ENCODE results near the gene ATP2C1. TPM values are rescaled to one million over a fixed set of nuclear protein-coding genes. Genes with fewer than 3 reads are reported as not detected.

ATP2C1 gene
- total RNA-seq, 2 donors from 2014 or later: 66.9 to 67.7 TPM

DNA sequence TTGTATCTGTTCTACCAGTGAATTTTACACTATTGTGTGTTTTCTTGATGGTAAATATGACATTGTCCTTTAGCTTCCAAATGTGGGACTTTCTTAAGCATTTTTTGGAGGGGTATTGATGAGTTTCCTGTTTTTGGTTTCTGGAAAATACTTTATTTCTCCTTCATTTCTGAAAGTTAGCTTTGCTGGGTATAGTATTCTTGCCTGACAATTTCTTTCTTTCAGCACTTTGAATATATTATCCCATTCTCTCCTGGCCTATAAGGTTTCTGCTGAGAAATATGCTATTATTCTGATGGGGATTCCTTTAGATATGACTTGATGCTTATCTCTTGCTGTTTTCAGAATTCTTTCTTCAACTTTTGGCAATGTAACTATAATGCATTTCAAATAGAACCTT, 15.4 kb upstream of the ATP2C1 start:
- no peaks in the 10 kb centered on the region for H3K27me3 ChIP-seq
- intact Hi-C loops (cut with DNase I): no loop called here
- H3K27ac ChIP-seq: no peak overlapping the region
- H3K4me3 ChIP-seq: no peak overlapping the region
- TF ChIP-seq, protein P1, sequence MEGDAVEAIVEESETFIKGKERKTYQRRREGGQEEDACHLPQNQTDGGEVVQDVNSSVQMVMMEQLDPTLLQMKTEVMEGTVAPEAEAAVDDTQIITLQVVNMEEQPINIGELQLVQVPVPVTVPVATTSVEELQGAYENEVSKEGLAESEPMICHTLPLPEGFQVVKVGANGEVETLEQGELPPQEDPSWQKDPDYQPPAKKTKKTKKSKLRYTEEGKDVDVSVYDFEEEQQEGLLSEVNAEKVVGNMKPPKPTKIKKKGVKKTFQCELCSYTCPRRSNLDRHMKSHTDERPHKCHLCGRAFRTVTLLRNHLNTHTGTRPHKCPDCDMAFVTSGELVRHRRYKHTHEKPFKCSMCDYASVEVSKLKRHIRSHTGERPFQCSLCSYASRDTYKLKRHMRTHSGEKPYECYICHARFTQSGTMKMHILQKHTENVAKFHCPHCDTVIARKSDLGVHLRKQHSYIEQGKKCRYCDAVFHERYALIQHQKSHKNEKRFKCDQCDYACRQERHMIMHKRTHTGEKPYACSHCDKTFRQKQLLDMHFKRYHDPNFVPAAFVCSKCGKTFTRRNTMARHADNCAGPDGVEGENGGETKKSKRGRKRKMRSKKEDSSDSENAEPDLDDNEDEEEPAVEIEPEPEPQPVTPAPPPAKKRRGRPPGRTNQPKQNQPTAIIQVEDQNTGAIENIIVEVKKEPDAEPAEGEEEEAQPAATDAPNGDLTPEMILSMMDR (IDR thresholded peaks at IDR 0.05): no peak
- H3K9me3 ChIP-seq: no peaks in the 10 kb centered on the region
- no peak overlapping the region for H3K9ac ChIP-seq (ENCODE audit: low read depth in 2 of 2, low read length in 2 of 2)
- no peaks in the 10 kb centered on the region for H3K4me1 ChIP-seq
- H3K36me3 ChIP-seq: no peaks in the 10 kb centered on the region
- no peak for DNase-seq

DNA sequence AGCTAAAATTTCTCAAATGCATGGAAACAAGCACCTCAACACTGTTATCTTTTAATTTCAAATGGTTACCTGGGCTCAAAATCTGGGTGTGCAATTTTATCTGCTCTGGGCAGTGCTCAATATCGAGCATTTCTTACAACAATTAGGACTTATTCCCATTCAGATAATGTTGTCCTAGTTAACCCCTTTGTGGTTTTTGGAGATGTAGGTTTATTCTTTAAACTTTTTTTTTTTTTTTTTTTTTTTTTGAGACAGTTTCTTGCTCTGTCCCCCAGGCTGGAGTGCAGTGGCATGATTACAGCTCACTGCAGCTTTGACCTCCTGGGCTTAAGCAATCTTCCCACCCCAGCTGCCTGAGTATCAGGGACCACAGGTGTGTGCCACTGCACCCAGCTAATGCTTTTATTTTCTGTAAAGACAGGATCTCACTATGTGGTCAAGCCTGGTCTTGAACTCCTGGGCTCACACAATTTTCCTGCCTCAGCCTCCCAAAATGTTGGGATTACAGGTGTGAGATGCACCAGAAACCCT, 4.4 kb upstream of the ATP2C1 start:
- H3K36me3 ChIP-seq: peaks cover 5% of the 10 kb centered on the region
- intact Hi-C loops (cut with DNase I): no loop called here
- TF ChIP-seq, protein P1 (IDR thresholded peaks at IDR 0.05): no peak

DNA sequence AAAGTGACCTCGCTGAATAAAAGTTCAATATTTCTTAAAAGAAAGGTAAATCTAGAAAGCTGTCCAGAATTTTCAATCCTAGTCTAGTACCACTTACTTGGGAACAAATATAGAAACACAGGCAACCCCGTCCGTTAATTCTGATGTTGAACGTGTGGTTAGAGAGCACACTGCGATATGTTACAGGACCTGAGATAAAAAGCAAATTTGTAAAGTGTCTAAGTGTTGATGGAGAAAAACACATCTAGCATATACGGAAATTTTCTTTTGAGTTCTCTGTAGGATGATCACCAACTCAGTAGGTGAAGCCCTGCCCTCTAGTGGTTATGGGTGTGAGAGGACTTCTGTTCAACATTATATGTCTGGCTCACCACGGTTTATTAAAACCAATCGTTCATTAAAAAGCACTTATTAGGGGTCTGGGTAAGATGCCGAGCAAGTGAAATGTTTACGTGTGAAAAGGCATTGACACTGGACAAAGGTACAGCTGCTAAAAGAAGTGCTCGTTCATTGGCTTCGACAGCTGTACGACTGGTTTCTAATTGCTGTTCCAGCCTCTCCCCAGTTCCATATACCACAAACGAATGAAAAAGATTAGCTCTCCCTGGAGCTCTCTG, 1.0 kb upstream of the ATP2C1 start:
- H3K9ac ChIP-seq (ENCODE audit: low read depth in 2 of 2, low read length in 2 of 2): peak overlapping the region; percentile 97
- H3K27me3 ChIP-seq: no peaks in the 10 kb centered on the region
- H3K27ac ChIP-seq: peak overlapping the region; percentile 96
- no peaks in the 10 kb centered on the region for H3K4me1 ChIP-seq
- DNase-seq: peak; percentile 86
- TF ChIP-seq, protein P1 (IDR thresholded peaks at IDR 0.05): peak; percentile 76
- intact Hi-C loops (cut with DNase I): loop anchor here (5.0 kb wide), 1 partner anchor 131 kb away; no protein-coding TSS in a partner anchor
- H3K36me3 ChIP-seq: peaks cover 5% of the 10 kb centered on the region
- no peaks in the 10 kb centered on the region for H3K9me3 ChIP-seq
- H3K4me3 ChIP-seq: peak overlapping the region; percentile 83

More for the DNA sequence above, 4.4 kb upstream of the ATP2C1 start:
- Histone ChIP-seq H3K27ac (no peak overlapping the region), H3K4me1 (no peaks in the 10 kb centered on the region), H3K4me3 (no peak overlapping the region), H3K9me3 (no peaks in the 10 kb centered on the region), H3K9ac (ENCODE audit: low read depth in 2 of 2, low read length in 2 of 2) (no peak overlapping the region), H3K27me3 (no peaks in the 10 kb centered on the region)
- DNase-seq: no peak

DNA sequence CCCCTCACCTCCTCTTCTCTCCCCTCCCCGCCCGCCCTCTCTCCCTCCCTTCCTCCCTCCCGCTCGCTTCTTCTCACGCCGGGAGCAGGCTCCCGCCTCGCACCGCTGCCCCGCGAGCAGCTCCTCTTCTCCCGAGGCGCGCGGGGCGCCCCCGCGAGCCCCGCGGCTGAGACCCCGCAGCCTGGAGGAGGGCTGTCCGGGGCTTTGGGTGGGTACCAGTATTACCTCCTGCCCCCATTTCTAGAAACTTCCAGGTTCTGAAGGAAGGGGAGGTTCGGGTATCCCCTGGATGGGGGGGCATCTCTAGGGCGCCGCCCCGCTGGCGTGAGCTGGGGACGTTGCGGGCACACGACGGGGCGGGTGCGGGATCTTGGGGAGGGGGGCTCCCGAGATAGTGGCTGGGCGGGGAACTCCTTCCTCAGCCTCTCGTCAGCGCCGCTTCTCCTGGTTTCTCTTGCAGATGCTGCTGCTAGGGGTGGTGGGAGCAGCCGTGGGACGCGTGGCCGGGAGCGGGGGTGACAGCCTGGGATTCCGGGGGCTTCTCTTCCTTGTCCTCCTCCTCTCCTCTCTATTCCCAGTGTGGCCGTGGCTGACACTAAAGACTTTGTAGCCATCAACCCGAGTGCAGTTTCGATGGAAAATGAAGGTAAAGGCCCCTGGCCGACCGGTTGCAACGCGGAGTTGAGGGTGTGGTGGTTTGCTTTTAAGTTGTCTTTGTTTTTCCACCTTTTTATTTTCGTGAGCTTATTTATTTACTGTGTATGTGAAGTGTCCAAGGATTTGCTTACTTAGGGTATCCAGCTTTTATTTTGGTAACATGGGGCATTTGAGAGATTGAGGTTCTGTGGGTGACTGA, 474 bp downstream of the ATP2C1 start:
- no peaks in the 10 kb centered on the region for H3K9me3 ChIP-seq
- TF ChIP-seq, protein P1 (IDR thresholded peaks at IDR 0.05): no peak
- peaks cover 5% of the 10 kb centered on the region for H3K36me3 ChIP-seq
- H3K4me3 ChIP-seq: peak overlapping the region; percentile 83
- peak overlapping the region; percentile 83 to 97 for H3K9ac ChIP-seq (ENCODE audit: low read depth in 2 of 2, low read length in 2 of 2)
- no peaks in the 10 kb centered on the region for H3K27me3 ChIP-seq
- peak; percentile 56 for DNase-seq
- H3K4me1 ChIP-seq: no peaks in the 10 kb centered on the region
- H3K27ac ChIP-seq: peak overlapping the region; percentile 96
- intact Hi-C loops (cut with DNase I): loop anchor here (5.0 kb wide), 1 partner anchor 132 kb away; no protein-coding TSS in a partner anchor

DNA sequence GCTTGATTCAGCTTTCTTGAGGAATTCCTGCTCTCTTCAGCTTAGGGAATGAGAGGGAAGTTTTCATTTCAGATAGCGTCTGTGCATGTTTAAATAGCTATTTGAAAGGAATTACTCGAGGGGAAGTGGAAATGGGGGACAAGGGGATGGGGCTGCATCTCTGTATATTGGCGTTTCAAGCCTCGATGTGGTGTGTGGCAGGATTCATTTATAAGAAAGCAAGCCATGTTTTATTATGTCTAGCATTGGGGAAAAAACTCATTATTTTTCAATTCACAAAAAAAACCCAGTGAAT, 1.0 kb downstream of the ATP2C1 start:
- Histone ChIP-seq H3K4me3 (peak overlapping the region; percentile 83), H3K27me3 (no peaks in the 10 kb centered on the region), H3K36me3 (peaks cover 5% of the 10 kb centered on the region), H3K4me1 (no peaks in the 10 kb centered on the region), H3K9ac (ENCODE audit: low read depth in 2 of 2, low read length in 2 of 2) (peak overlapping the region; percentile 83 to 97), H3K27ac (peak overlapping the region; percentile 96), H3K9me3 (no peaks in the 10 kb centered on the region)
- TF ChIP-seq, protein P1 (IDR thresholded peaks at IDR 0.05): no peak
- intact Hi-C loops (cut with DNase I): loop anchor here (5.0 kb wide), 1 partner anchor 133 kb away; no protein-coding TSS in a partner anchor
- DNase-seq: no peak
